Fibroblast of pulmonary artery (primary cell): ENCODE data around the gene HHAT.

Experiments
- DNase-seq: peaks from one replicate; pipeline ENCODE4 v3.0.0-alpha.2; 2010; ENCODE audit warnings: low read depth
- H3K4me3 ChIP-seq: replicated peaks from 2 replicates; pipeline ENCODE4 v1.5.1; 2011; ENCODE audit warnings: low read depth, mild to moderate bottlenecking, control low read depth, low read length, moderate library complexity
- CTCF ChIP-seq: IDR thresholded peaks from 2 replicates; pipeline ENCODE4 v1.5.1; 2011; ENCODE audit warnings: mild to moderate bottlenecking, control low read depth, low read length, inconsistent platforms; ENCODE audit errors: missing control alignments

The HHAT gene

GRCh38 chr1:210311726-210312493, 16.8 kb upstream of the HHAT start:
- no peak for TF ChIP-seq CTCF
- no peak for DNase-seq
- H3K4me3 ChIP-seq: no peak overlapping the region

DNA sequence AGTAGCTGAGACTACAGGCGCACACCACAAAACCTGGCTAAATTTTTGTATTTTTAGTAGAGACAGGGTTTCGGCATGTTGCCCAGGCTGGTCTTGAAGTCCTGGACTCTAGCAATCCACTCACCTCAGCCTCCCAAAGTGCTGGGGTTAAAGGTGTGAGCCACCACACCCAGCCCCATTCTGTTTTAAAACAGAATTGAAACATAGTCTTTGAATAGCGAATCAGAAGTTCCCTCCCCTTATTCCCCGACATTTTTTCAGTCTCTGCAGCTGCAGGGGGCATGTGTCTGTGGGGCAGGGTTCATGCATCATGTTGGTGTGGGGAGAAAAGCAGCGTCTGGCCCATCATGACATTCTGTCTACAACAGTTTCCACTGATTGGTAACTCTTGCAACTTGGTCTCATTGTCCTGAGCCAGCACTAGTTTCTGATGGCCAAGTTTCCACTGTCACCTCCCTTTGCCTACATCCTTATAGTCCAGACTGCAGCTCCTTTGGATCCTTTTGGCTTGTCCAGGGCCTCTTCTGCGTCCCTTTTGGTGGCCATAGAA, 15.6 kb upstream of the HHAT start:
- no peak overlapping the region for H3K4me3 ChIP-seq
- DNase-seq: no peak
- no peak for TF ChIP-seq CTCF

DNA sequence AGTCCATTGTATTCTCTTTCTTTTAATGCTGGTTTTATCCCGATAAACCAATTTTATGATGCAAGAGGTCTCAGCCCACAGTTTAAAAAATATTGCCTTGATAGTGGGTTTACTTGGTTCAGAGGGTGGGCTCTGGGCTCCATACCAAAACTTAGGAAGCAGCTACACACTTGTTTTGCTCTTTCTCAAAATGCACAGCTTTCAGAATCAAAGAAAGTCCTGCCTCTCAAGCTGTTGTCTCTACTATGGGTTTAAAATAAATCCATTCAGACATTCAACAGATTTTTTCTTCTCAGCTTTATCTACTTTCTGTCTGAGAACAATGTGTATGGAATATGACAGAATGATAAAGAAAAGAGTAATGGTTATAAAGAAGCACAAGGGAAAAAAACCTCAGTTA, 14.8 kb upstream of the HHAT start:
- TF ChIP-seq CTCF: no peak
- DNase-seq: no peak

GRCh38 chr1:210315529-210315928, 13.2 kb upstream of the HHAT start:
- H3K4me3 ChIP-seq: no peak overlapping the region
- no peak for DNase-seq
- no peak for TF ChIP-seq CTCF

More for the DNA sequence above, 14.8 kb upstream of the HHAT start:
- H3K4me3 ChIP-seq: no peak overlapping the region

- no peak for DNase-seq
- no peak overlapping the region for H3K4me3 ChIP-seq
- TF ChIP-seq CTCF: no peak
Observed at GRCh38 chr1:210321131-210321530, 7.6 kb upstream of the HHAT start.

DNA sequence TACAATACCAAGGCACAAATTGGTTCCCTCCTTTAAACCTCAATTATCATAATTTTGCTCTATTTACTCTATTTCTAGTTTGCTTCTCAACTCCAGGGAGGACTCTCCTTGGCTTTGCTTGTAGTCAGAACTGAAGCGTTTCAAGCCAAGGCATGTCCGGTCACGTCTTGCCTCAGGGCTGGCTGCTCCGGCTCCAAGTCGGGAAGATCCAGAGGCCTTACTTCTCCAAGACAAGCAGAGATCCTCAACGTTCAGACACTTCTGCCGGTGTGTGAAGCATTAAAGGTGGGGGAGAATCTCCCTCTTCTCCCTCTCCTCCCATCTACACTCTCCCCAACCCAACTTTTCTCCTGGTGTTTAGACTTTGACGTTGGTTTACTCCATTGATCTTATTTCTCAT, 7.2 kb upstream of the HHAT start:
- DNase-seq: no peak
- no peak for TF ChIP-seq CTCF
- H3K4me3 ChIP-seq: no peak overlapping the region

DNA sequence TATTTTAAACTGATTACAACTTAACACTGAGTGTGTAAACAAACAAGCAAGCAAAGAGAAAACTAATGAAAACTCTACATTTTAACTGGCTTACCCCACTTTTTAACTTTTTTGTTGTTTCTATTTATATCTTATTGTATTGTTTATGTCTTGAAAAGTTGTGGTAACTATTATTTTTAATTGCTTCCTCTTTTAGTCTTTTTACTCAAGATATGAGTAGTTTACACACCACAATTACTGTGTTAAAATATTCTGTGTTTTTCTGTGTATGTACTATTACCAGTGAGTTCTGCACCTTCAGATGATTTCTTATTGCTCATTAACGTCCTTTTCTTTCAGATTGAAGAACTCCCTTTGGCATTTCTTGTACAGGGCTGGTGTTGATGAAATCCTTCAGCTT, 4.7 kb upstream of the HHAT start:
- H3K4me3 ChIP-seq: no peak overlapping the region
- no peak for TF ChIP-seq CTCF
- no peak for DNase-seq
